Stromal cell of bone marrow (primary cell): Measurements from ENCODE around the gene ZNF606.
A peak's percentile ranks its signal among the peaks of the same experiment; 100 is the strongest.
"Not testable (repeated sequence)": the region's sequence is repeated elsewhere in the genome, so short reads cannot be mapped to it uniquely, and the experiment has no call there.

Source experiments
- DNase-seq: peaks from one replicate; pipeline ENCODE4 v3.0.0-alpha.2; 2012; ENCODE audit warnings: low read depth

ZNF606 gene

GRCh38 chr19:58010507-58010906, 7.9 kb upstream of the ZNF606 start:
- DNase-seq, result no peak

GRCh38 chr19:58009666-58010301, 7.2 kb upstream of the ZNF606 start:
- DNase-seq, result peak; percentile 15

- DNase-seq, result no peak
Measured at GRCh38 chr19:58009301-58009665, 6.7 kb upstream of the ZNF606 start.

GRCh38 chr19:58008877-58009276, 6.3 kb upstream of the ZNF606 start:
- DNase-seq, result not testable (repeated sequence)

GRCh38 chr19:58007285-58007684, 4.7 kb upstream of the ZNF606 start:
- DNase-seq, result no peak

GRCh38 chr19:58003174-58003828, 681 bp upstream of the ZNF606 start:
- no peak for DNase-seq

- peak; percentile 2 for DNase-seq
Measured at GRCh38 chr19:58001895-58002369, 688 bp downstream of the ZNF606 start.

- DNase-seq, result no peak
Measured at GRCh38 chr19:58000677-58001076, 1.9 kb downstream of the ZNF606 start.

GRCh38 chr19:57992841-57993240, 9.8 kb downstream of the ZNF606 start:
- no peak for DNase-seq

GRCh38 chr19:57978586-57979289, 23.9 kb downstream of the ZNF606 start:
- DNase-seq, result no peak

GRCh38 chr19:57974434-57974833, 28.2 kb downstream of the ZNF606 start, which contains the start of gene C19orf18:
Gene C19orf18, minus strand, starts transcription at chr19:57974534. Its CDS starts 102 bp downstream, at chr19:57974432.
- DNase-seq, result no peak

- no peak for DNase-seq
Measured at GRCh38 chr19:57964761-57965160, 37.9 kb downstream of the ZNF606 start.

- no peak for DNase-seq
Measured at GRCh38 chr19:57961785-57962184, 40.8 kb downstream of the ZNF606 start.

- DNase-seq, result no peak
Measured at GRCh38 chr19:57954996-57955395, 47.6 kb downstream of the ZNF606 start.

- DNase-seq, result no peak
Measured at GRCh38 chr19:57949702-57950101, 52.9 kb downstream of the ZNF606 start.

- DNase-seq, result no peak
Measured at GRCh38 chr19:57949296-57949695, 53.3 kb downstream of the ZNF606 start.

- DNase-seq, result peak; percentile 93
Measured at GRCh38 chr19:57947419-57948134, 55.0 kb downstream of the ZNF606 start, which contains the start of gene ZNF256. Gene ZNF256, minus strand, starts transcription at chr19:57947706. Its CDS starts 232 bp downstream, at chr19:57947474.

GRCh38 chr19:57947088-57947418, 55.6 kb downstream of the ZNF606 start:
- no peak for DNase-seq

GRCh38 chr19:57946316-57946715, 56.3 kb downstream of the ZNF606 start:
- DNase-seq, result no peak

GRCh38 chr19:57941593-57941992, 61.0 kb downstream of the ZNF606 start:
- DNase-seq, result no peak

GRCh38 chr19:57935731-57936130, 66.9 kb downstream of the ZNF606 start:
- DNase-seq, result no peak
